Measurements from ENCODE around the gene SPEN.
"Not testable (repeated sequence)": the region's sequence is repeated elsewhere in the genome, so short reads cannot be mapped to it uniquely, and the experiment has no call there.

The SPEN gene

GRCh38 chr1:15847100-15847892, at the start of gene SPEN:
Gene SPEN (plus strand): TSS chr1:15847707. CDS start chr1:15848068, 361 bp downstream.
- DNase-seq = peak; percentile 95 to 96

GRCh38 chr1:15799004-15799867, 48.3 kb upstream of the SPEN start:
- DNase-seq = no peak

- DNase-seq = no peak
Observed at GRCh38 chr1:15799928-15800835, 47.3 kb upstream of the SPEN start.

GRCh38 chr1:15802234-15802965, 45.1 kb upstream of the SPEN start:
- no peak for DNase-seq

- DNase-seq = no peak
Observed at GRCh38 chr1:15803380-15803779, 44.1 kb upstream of the SPEN start.

- DNase-seq = no peak
Observed at GRCh38 chr1:15804060-15804459, 43.4 kb upstream of the SPEN start.

- no peak for DNase-seq
Observed at GRCh38 chr1:15807121-15807520, 40.4 kb upstream of the SPEN start.

- not testable (repeated sequence) for DNase-seq
Observed at GRCh38 chr1:15807549-15807948, 40.0 kb upstream of the SPEN start, which contains the start of gene UQCRHL. Gene UQCRHL (minus strand): TSS chr1:15807649. CDS start chr1:15807649, 0 bp downstream.

- no peak for DNase-seq
Observed at GRCh38 chr1:15808955-15809354, 38.6 kb upstream of the SPEN start.

GRCh38 chr1:15810073-15810472, 37.4 kb upstream of the SPEN start:
- peak in 1 of 2 donors; percentile 72 for DNase-seq

GRCh38 chr1:15816674-15817073, 30.8 kb upstream of the SPEN start:
- DNase-seq = no peak

- DNase-seq = no peak
Observed at GRCh38 chr1:15820478-15820877, 27.0 kb upstream of the SPEN start.

GRCh38 chr1:15825800-15826199, 21.7 kb upstream of the SPEN start:
- no peak for DNase-seq

- DNase-seq = no peak
Observed at GRCh38 chr1:15826810-15827507, 20.5 kb upstream of the SPEN start.

GRCh38 chr1:15827567-15827966, 19.9 kb upstream of the SPEN start:
- not testable (repeated sequence) for DNase-seq

GRCh38 chr1:15828931-15829330, 18.6 kb upstream of the SPEN start:
- DNase-seq = not testable (repeated sequence)

GRCh38 chr1:15830258-15830657, 17.2 kb upstream of the SPEN start:
- no peak for DNase-seq

- peak in 1 of 2 donors; percentile 31 for DNase-seq
Observed at GRCh38 chr1:15833069-15833679, 14.3 kb upstream of the SPEN start.

- peak in 1 of 2 donors; percentile 87 for DNase-seq
Observed at GRCh38 chr1:15833842-15834405, 13.6 kb upstream of the SPEN start.
